GM21786 (cell line): ENCODE data around the gene MLPH.
A peak's percentile ranks its signal among the peaks of the same experiment; 100 is the strongest.
"Not testable (repeated sequence)": the region's sequence is repeated elsewhere in the genome, so short reads cannot be mapped to it uniquely, and the experiment has no call there.

Experiments
- ATAC-seq: cut with Tn5 transposase; IDR thresholded peaks from one replicate; pipeline ENCODE4 v1.9.1; 2021; ENCODE audit not compliant: unreplicated experiment

The MLPH gene

GRCh38 chr2:237581326-237581725 lies 94.3 kb downstream of the MLPH start:
- no peak for ATAC-seq

GRCh38 chr2:237581751-237582746 lies 95.0 kb downstream of the MLPH start:
- peak; percentile 48 for ATAC-seq

DNA sequence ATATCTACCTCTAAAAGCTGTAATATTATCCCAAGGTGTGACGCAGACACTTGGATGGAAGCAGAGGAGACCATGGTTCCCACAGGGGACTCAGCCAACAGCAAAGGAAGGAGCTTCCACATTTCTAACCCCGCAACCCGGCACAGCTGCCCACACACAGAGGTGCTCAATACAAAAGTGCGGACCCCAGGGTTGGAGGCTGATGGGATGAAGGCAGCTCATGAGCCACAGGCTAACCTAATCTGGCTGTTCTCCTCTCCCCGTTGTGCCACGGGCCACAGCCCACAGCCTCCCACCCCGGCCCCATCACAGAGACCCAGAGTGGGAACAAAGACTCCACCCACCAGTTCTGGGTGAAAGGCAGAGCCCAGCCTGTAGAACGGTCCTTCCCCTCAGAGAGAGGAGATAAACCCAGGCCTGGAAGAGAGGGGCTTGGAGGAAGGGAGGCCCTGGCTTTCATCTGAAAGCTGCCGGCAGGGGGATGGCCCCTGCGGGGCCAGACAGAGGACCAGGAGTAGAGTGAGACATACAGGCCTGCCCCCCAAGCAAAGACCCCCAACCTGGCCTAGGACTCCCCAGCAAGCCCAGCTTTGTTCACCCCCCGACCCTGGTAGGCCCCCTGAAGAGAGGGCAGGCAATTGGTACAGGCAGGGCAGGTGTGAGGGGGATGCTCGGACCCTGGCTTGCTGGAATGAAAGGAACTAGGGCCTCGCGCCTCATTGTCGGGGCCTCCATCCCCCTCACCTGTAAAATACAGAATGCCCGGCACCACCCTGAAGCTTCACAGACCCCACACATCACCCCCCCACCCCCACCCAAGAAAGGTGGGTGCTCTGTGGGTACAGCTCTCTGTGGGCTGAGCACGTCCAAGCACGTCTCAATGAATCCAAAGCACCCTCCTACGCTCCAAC lies 96.6 kb downstream of the MLPH start:
- no peak for ATAC-seq

GRCh38 chr2:237585590-237586221 lies 98.7 kb downstream of the MLPH start:
- ATAC-seq, result no peak

- ATAC-seq, result no peak
Observed at GRCh38 chr2:237588044-237588696, 101.1 kb downstream of the MLPH start.

- ATAC-seq, result no peak
Observed at GRCh38 chr2:237590272-237591140, 103.5 kb downstream of the MLPH start, which contains the start of gene RAB17. Gene RAB17 (minus strand): TSS chr2:237590734. CDS start chr2:237586154, 4,580 bp downstream.

DNA sequence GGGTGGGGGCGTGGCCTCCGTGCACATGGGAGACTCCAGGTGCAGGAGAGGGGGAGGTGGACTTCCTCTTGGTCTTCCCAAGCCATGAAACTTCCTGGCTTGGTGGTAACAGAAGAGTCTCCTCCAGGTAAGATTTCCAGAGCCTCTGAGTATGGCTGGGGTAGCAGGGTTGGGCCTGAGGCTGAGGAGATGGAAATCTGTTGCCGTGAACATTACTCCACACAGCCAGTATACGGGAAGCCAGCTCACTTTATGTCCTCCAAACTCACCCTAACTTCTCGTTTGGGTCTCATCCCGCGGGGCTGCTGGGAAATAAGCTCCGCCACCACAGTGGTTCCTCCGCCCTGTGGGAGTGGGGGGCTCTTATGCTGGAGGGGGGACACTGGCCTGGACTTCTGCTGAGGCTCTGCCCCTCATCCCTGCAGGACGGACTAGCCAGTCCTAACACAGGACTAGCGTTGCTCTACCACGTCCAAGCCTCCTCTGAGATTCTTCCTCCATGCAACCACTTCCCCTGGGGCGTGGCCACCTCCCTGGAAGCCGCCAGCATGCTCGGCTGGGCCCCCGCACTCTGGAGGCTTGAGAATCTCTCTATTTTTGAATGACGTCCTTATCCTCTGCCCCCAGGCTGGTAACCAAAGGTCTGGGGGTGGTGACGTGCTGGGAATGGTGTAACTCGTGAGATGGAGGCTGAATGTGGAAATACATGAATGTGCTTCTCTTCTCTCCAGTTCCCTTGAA lies 104.3 kb downstream of the MLPH start:
- ATAC-seq, result no peak

DNA sequence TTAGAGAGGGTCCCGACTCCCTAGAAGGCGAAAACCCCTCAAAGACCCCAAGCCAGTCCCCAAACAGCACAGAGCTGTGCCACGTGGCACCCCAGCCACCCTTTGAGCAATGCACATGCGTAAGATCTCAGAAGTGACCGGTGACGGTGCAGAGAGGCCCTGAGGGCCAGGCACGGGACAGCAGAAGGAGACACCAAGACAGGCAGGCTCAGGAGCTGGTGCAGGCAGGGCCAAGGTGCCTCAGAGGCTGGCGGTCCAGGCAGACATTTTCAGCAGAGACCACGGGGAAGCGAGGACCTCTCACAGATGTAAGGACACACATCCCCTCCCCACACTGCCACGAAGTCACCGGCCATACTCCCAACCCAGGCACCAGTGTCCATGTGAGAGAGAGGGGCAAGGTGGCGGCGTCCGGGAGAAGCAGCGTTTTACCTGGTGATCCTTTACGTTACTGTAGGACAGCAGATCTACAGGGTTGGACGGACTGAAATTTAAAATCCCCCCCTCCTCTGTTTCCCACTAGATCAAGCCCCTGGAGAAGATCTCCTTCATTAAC lies 105.5 kb downstream of the MLPH start:
- no peak for ATAC-seq

- no peak for ATAC-seq
Observed at GRCh38 chr2:237593036-237593435, 106.0 kb downstream of the MLPH start.

DNA sequence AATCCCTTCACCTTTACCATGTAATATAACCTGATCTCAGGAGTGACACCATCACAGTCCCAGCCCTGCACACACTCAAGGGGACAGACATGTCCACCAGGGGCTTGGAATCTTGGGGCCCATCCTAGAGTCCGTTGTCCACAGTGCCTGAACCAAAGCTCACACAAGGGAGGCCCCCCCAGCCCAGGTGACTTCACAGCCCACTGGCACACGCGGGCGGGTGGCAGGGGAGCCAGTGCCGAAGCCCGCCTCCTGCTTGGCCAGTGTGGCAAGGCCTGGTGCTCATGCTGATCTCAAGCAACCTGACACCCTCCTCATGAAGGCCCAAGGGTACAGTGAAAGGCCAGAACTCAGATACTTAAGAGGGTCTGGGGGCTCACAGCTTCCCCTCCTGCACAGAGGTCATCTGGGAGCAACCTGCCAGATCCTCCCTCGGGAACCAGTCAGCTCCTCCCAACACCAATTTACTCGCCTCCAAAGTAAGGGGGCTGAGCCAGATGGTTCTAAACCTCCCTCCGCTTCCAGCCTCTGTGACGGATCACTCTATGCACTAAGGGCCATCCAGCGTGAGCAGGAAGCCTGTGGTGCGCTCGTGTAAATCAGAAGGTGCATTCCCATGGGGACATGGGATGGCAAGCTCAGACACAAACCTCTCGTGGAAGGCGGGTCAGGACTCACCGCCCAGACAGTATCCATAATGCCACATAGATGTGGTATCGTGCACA lies 106.7 kb downstream of the MLPH start:
- ATAC-seq, result no peak

GRCh38 chr2:237594514-237594871 lies 107.4 kb downstream of the MLPH start:
- no peak for ATAC-seq

DNA sequence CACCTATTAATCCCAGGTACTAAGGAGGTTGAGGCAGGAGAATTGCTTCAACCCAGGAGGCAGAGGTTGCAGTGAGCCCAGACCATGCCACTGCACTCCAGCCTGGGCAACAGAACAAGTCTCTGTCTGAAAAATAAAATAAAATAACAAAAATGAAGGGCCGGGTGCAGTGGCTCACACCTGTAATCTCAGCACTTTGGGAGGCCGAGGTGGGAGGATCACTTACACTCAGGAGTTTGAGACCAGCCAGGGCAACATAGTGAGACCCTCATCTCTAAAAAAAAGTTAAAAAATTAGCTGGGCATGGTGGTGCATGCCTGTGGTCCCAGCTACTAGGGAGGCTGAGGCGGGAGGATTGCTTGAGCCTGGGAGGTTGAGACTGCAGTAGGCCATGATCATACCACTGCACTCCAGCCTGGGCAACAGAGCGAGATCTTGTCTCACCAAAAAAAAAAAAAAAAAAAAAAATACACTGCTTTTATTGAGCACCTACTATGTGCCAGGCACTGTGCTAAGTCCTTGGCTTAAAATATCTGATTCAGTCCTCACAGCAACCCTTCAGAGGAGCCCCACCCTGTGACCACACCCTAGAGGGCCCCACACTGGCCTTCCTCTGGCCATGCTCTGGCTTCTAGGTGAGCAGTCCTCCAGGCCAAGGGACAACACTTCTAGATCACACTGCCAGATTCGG lies 108.9 kb downstream of the MLPH start:
- ATAC-seq, result not testable (repeated sequence)

GRCh38 chr2:237596520-237597195 lies 109.6 kb downstream of the MLPH start:
- no peak for ATAC-seq

GRCh38 chr2:237597196-237598145 lies 110.4 kb downstream of the MLPH start:
- no peak for ATAC-seq

GRCh38 chr2:237598468-237599208 lies 111.6 kb downstream of the MLPH start:
- ATAC-seq, result no peak
